Right atrium auricular region (tissue), 2 donors: Measurements from ENCODE around the gene HCRTR2. TPM values are rescaled to one million over a fixed set of nuclear protein-coding genes. Genes with fewer than 3 reads are reported as not detected.

Experiments used
- DNase-seq: peaks from one replicate; pipeline ENCODE4 v3.0.0-alpha.2; 2019; ENCODE audit warnings: low spot score
- H3K27ac ChIP-seq, 2 donors: fragments of 200-600 bp; sonication (generic); 1 replicate in 1 of 2; 2 replicates in 1 of 2; pipeline ENCODE4 v1.5.1; 2016 to 2019
- H3K27me3 ChIP-seq, 2 donors: fragments of 200-600 bp; sonication (generic); one replicate each; pipeline versions ENCODE4 v1.5.1 to v1.6.0; 2017 to 2019
- H3K36me3 ChIP-seq: fragments of 200-600 bp; sonication (generic); one replicate; pipeline ENCODE4 v1.5.1; 2016
- H3K4me1 ChIP-seq, 2 donors: fragments of 200-600 bp; sonication (generic); one replicate each; pipeline versions ENCODE4 v1.5.1 to v1.6.0; 2017 to 2019
- H3K4me3 ChIP-seq, 2 donors: fragments of 200-600 bp; sonication (generic); 1 replicate in 1 of 2; 2 replicates in 1 of 2; pipeline ENCODE4 v1.5.1; 2017 to 2019; ENCODE audit warnings: mild to moderate bottlenecking in 1 of 2, moderate library complexity in 1 of 2
- H3K9me3 ChIP-seq, 2 donors: fragments of 200-600 bp; sonication (generic); one replicate each; pipeline ENCODE4 v1.5.1; 2019
- CTCF ChIP-seq, 2 donors: fragments of 200-600 bp; sonication (generic); IDR thresholded peaks; one replicate each; pipeline ENCODE4 v1.5.1; 2019; ENCODE audit warnings: antibody characterized with exemption in 2 of 2
- total RNA-seq, 2 donors: library from RNA; depleted of rRNA; stranded (reverse); fragments of >200 nt; gene quantifications; one replicate each; pipeline ENCODE4 v1.1.0, GENCODE V29; 2016

Gene HCRTR2
- total RNA-seq, 2 donors from 2014 or later: not detected

GRCh38 chr6:55304747-55305146 lies 130.4 kb downstream of the HCRTR2 start:
- H3K4me1 ChIP-seq: no peaks in the 10 kb centered on the region
- no peak overlapping the region for H3K27ac ChIP-seq
- no peak for DNase-seq
- no peak overlapping the region for H3K4me3 ChIP-seq
- H3K36me3 ChIP-seq: no peaks in the 10 kb centered on the region
- no peaks in the 10 kb centered on the region for H3K9me3 ChIP-seq
- TF ChIP-seq CTCF (IDR thresholded peaks at IDR 0.05): no peak
- H3K27me3 ChIP-seq: no peaks in the 10 kb centered on the region

- H3K27me3 ChIP-seq: no peaks in the 10 kb centered on the region
- no peak for DNase-seq
- no peaks in the 10 kb centered on the region for H3K4me1 ChIP-seq
- no peak overlapping the region for H3K27ac ChIP-seq
- H3K36me3 ChIP-seq: no peaks in the 10 kb centered on the region
- no peaks in the 10 kb centered on the region for H3K9me3 ChIP-seq
- no peak for TF ChIP-seq CTCF (IDR thresholded peaks at IDR 0.05)
- H3K4me3 ChIP-seq: no peak overlapping the region
These were observed 145.8 kb downstream of the HCRTR2 start for GRCh38 chr6:55319961-55320695.

- Histone ChIP-seq H3K36me3 (no peaks in the 10 kb centered on the region), H3K4me1 (no peaks in the 10 kb centered on the region), H3K4me3 (no peak overlapping the region), H3K27me3 (no peaks in the 10 kb centered on the region), H3K9me3 (no peaks in the 10 kb centered on the region), H3K27ac (no peak overlapping the region)
- TF ChIP-seq CTCF (IDR thresholded peaks at IDR 0.05): no peak
- no peak for DNase-seq
These were observed 146.4 kb downstream of the HCRTR2 start for GRCh38 chr6:55320696-55321086.

- Histone ChIP-seq H3K4me3 (no peak within 1 kb of the TSS), H3K27me3 (no peaks in the 10 kb centered on the region), H3K9me3 (no peaks in the 10 kb centered on the region), H3K4me1 (no peaks in the 10 kb centered on the region), H3K27ac (no peak within 1 kb of the TSS), H3K36me3 (no peaks in the 10 kb centered on the region)
- DNase-seq: no peak
- no peak for TF ChIP-seq CTCF (IDR thresholded peaks at IDR 0.05)
These were observed 152.9 kb downstream of the HCRTR2 start, which contains the start of gene GFRAL for GRCh38 chr6:55327169-55327568. Gene GFRAL, plus strand, starts transcription at chr6:55327469. Its CDS starts 86 bp downstream, at chr6:55327555.

Other genes starting within 250 kb of the HCRTR2 start
- not detected for gene GFRAL, start 153.0 kb downstream of the HCRTR2 start, total RNA-seq